Measurements from ENCODE around the gene SORT1.
"Not testable (repeated sequence)": the region's sequence is repeated elsewhere in the genome, so short reads cannot be mapped to it uniquely, and the experiment has no call there.

SORT1 gene

DNA sequence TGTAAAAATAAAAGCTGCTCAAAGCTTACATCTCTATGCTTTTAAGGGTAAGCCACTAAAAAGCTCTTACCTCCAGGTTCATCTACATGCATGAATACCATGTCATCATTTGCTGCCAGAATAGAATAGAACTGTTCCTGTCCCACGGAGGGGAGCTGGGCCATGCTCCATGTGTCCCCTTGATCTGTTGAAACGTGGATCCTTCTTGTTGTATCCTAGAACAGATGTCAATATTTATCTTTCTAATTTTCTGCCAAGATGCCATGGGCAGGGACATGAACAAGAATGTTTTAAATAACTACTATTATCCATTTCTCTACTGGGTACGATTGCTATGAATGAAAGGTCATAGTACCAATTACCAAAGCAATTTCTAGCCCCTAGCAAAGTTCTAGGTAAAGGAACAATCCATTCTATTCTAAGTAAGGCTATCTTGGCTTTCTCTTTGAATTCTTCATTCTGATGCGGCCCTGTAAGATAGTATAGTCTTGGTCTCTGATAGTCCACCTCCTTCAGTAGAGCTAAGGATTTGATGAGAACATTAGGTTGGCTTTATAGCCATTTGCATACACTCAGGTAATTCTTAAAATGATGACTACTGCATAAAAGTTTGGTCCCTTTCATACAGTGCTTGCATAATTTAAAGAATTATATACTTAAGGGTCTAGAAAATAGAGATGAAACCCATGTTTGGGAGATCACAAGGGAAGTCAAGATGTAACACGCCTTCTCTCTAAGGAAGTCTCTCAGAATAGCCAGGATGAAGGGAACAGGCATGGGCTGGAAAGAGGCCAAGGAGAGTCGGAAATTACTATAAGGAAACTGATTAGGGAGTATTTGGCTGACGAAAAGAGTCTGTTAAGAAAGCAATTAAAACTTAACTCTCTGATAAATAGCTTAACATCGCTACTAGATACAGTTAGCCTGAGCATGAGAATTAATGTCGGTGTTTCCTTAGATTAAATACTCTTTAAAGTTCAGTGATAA, 55.5 kb downstream of the SORT1 start:
- no peak for DNase-seq (ENCODE audit: low read depth)

DNA sequence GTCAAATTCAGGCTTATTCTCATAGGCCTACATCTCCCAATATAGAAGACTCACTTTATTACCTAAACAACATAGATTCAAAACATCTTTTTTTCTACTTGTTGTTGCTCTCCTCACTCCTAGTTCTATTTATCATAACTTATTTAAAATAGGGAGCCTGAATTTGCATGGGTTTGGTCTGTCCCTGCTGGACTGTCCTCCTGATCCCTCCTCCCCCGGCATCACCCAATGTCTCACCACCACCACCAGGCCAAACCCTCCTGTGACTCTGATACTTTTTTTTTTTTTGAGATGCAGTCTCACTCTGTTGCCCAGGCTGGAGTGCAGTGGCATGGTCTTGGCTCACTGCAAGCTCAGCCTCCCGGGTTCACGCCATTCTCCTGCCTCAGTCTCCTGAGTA, 59.1 kb downstream of the SORT1 start:
- no peak for DNase-seq (ENCODE audit: low read depth)

DNA sequence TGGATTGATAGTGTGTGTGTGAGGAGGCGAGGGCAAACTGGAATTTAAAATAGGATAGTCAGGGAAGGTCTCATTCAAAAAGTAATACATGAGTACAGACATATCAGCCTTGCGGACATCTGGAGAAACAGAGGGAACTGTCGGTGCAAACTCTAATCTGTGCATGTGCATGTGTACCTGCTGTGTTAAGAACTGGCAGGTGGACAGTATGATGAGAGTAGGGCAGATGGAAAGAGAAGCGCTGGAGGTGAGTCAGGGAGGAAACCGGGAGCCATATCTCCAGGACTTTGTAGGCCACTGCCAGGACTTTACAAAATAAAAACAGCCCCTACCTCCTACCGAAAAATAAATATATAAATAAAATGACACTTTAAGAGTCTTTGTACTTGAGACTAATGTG, 59.6 kb downstream of the SORT1 start:
- no peak for DNase-seq (ENCODE audit: low read depth)

DNA sequence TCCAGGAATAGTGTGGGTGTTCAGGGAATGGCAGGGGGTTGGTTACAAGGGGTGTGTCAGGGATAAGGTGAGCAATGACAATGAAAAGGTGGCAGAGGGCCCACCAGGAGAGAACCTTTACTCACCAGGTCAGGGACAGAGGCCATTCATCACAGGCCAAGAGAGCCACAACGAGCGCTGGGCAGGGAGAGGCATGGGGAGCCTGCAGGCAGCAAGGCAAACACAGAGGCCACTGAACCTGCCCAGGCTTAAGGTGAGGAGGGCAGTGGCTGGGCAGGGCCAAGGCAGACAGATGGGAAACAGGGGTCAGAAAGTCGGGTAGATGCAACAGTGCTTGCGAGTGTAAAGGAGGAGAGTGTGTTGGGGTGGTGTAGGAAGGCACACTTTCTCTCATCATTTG, 62.6 kb downstream of the SORT1 start:
- DNase-seq (ENCODE audit: low read depth) = no peak

DNA sequence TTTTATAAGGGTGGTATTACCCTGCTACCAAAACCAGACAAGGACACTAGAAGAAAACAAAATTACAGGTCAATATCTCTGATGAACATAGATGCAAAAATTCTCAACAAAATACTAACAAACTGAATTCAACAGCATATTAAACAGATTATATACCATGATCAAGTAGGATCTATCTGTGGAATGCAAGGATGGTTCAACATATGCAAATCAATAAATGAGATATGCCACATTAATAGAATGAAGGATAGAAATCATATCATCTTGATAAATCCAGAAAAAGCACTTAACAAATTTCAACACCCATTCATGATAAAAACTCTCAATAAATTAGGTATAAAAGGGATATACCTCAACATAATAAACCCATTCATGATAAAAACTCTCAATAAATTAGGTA, 66.6 kb downstream of the SORT1 start:
- no peak for DNase-seq (ENCODE audit: low read depth)

DNA sequence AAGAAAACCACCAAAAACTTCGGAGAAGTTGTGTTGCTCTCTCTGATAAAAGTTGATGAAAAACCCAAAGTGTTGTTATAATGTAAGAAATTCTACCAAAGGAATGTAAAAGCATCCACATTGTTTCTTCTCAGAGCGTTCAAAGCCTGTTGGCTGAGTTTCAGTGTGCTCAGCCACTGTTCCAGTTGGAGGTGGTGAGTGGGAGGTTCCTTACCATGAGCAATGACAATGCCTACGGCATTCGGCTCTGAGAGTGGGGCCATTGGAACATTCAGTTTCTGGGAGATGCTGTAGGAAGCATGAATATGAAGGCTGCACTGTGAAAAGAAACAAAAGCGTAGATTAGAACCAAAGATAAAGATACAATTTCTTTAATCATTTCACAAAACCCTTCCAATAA, 70.4 kb downstream of the SORT1 start:
- no peak for DNase-seq (ENCODE audit: low read depth)

DNA sequence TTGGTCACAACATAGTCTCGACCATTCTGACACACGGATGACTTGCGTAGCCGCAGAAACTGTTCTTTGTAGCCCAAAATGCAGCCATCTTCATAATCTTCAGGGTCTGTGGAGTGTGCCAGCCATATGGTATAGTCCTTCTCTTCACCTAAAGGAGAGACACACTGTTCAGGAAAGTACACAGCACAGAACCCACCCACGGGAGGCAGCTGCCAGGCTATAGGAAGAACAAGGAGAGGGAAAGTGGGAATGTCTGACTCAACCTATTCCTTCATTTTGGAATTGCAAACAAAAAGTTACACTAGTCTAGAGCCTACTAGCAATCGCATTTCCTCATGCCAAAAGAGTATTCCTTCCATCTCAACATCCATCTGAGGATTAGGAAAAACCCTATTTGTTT, 74.7 kb downstream of the SORT1 start:
- no peak for DNase-seq (ENCODE audit: low read depth)

DNA sequence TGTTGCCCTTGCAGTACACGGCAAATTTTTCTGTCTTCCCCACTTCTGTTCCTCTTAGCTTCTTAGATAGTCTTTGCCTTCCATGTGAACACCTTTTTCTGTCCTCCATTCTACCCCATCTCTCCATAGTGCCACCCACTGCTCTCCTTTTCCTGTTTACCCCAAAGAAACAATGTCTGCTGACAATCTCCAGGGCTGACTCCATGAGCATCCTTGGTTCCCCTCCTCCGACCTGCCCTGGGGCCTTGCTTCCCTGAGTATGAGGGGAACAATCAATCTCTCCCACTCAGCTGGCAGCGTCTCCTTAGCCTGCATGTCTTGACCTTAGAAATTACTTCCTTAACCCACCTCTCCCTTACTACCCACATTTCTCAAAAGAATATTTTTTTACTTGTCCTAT, 78.6 kb downstream of the SORT1 start:
- no peak for DNase-seq (ENCODE audit: low read depth)

DNA sequence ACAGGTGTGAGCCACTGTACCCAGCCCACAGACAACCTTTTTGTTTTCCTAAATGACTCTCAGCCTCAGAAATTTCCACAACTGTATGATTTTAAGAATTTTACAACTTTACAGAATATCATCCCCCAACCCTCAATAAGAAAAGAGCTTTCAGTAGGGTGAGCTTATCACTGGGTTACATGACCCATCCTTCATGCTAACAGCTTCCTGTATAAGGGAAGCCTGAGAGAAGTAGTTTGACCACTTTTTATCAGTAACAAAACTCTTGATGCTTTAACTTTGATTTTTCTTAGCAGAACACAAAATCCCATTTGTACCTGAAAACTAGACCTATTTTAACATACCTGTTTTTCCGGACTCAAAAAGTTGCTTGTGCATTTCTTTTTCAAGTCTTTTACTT, 81.2 kb downstream of the SORT1 start:
- DNase-seq (ENCODE audit: low read depth) = no peak

DNA sequence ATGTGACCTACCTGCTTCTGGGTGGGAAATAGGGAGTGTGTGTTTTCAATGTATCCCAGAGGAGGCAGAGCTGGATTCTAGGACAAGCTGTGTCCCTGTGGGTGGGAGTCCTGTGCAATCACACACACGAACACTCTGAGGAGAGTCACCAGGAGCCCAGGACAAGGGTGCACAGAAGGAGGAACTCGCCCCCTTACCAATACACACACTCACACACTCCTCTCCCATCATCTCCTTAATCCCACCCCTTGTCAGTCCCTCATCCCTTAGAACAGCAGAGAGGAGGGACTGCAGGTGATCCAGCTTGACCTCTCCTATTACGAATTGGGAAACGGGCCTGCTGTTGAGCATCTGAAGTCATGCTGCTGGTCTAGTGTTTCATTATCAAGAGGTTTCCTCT, 82.4 kb downstream of the SORT1 start:
- no peak for DNase-seq (ENCODE audit: low read depth)

DNA sequence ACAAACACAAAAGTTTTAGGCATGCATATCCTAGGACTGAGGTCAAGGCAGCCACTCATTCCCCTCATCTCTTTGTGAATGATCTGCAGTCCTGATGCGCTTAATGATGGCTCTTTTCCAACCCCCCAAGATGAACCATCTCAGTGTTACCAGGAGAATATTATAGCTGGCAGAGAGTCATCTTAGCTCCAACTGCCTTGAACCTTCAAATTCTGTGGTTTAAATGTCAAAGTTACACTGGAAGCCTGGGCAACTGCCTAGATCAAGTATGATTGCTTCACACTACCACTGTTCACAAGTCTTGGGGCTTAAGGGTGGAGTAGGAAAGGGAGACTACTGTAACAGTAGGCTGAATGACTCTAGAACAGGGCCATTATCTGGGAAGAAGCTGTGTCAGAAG, 82.9 kb downstream of the SORT1 start:
- DNase-seq (ENCODE audit: low read depth) = no peak

DNA sequence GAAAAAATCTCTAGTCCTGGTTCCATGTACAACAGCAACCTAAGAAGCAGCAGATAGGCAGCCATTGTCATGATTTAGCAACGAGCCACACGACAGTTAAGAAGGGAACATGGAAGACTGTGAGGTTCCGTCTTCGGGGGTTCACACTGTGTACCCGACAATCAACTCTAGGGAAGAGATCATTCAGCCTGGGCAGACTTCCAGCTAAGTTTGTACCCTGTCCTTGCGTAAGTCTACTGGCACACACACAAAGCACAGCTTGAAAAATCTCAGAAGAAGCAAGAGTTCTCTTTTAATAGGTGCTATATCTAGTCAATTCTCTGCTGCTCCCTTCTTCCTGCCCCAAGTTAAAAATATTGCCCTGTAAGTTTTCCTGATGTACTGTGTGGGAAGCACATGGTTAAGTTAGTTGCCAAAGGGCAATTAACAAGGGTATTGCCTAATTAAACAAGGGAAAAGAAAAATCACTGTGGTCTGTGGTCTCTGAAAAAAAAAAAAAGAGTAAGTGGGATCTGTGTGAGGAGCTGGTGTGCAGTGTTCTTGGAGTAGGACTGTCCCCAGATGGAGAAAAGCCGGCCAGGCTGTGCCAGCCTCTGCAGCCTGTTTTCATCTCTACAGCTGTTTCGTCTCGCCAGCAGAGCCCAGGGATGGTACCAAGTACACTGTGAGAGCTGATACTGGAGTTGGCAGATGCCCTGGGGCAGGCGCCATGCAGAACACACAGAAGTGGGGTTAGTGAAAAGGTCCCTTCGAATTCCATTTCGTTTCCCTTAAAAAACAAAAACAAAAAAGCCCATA, 84.5 kb downstream of the SORT1 start:
- no peak for DNase-seq (ENCODE audit: low read depth)

DNA sequence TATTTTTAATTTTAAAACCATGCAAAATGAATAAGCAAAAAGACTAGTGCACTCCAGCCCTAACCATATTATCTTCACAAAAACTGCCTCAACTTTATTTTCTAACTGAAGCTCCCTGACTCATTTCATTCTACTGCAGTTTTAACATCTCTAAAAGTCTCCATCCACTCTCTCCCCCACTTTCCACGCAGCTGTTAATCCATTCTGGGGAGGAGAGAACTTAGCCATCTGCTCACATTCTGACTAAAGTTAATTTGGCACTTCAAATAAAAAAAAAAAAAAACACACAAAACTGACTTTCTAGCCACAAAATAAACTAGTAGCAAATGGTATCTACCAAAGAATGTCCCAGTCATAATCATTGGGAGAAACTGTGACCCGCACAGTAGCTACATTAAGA, 85.5 kb downstream of the SORT1 start:
- no peak for DNase-seq (ENCODE audit: low read depth)

DNA sequence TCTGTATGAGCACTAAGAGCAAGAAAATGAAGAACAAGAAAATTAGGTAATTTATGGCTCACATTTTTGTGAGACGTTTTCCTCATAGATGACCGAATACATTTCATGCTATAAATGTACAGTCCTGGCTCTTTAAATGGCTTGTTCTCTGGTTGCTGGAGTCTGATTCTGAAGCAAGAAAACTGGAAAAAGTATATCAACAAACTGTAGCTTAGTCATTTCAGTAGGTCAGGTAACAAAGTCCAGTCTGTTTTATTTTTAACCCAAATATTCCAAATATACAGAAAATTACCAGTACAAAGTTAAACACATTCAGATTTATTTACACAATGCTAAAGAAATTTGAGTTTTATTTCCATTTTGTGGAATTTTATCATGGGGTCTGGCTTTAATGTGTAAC, 88.4 kb downstream of the SORT1 start:
- DNase-seq (ENCODE audit: low read depth) = no peak

DNA sequence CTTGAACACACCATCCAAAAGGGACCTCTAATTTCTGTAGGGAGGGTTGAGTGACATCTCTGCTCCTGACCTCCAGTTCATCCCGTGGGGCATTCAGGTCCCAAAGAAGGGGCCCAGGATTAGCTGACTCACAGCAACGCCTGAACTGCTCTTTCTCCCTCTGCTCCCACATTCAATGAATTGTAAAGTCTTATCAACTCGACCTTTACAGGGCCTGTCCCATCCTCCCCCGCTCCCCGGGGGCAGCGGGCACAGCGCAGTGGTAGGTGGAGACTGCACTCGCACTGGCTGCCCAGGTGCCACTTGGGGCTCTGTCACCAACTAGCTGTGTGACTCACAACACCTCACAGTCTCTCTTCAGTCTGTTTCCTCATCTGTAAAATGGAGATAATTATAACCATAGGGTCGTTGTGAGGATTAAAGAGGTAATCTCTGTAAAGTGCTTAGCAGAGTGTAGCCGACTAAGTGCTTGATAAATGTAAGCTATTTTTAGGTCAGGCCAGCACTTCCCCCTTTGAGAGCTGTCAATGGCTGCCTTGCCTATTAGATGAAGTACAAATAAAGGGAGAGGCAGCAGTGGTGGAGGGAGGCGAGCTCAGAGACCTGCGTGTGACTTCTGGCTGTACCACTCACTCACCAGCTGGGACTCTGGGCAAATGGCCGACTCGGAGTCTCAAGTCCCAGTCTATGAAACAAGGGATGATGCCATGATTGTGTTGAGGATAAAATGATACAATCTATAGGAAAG, 90.3 kb downstream of the SORT1 start:
- DNase-seq (ENCODE audit: low read depth) = no peak

DNA sequence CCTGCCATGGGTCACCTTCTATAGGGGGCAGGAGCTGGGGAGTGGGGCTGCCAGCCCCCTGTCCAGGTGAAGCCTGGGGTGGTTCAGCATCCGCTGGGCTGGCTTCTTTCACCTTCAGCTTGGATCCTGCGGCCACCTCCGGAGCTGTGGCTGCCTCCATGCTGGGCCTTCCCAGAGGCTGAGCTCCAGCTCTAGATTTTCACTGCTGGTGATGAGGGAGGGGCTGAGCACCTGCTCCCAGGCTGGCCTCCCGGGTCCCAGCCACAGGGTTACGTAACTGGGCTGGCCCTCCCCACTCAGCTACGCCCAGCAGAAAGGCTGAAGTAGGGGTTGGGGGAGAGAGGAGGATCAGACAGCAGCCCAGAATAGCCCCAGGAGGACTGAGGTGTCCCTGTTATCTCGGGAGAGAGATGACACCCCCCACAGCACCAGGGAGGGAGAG, 90.9 kb downstream of the SORT1 start, which contains the start of gene MYBPHL:
TSS of gene MYBPHL (minus strand) at position 180 of the 442 bp plus-strand sequence. CDS start at position 160, 20 bp downstream.
- no peak for DNase-seq (ENCODE audit: low read depth)

DNA sequence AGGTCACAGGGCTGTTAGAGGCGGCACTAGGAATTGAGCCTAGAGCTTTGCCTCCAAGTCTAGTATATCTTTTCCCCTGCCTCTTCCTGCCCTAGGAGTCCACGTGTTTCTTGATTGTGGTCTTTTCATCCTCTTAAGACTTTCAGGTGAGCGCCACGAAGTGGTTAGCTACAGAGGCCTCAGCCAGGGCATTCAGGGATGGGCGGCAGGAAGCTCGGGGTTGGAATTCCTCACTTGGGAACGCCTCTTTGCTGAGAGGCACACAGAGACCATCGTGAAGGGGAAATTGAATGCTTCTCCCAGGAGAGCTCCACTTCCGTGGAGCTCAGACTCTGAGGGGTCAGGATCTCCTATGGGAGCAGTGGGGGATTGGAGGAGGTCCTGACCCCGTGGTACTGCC, 91.7 kb downstream of the SORT1 start:
- DNase-seq (ENCODE audit: low read depth) = not testable (repeated sequence)

DNA sequence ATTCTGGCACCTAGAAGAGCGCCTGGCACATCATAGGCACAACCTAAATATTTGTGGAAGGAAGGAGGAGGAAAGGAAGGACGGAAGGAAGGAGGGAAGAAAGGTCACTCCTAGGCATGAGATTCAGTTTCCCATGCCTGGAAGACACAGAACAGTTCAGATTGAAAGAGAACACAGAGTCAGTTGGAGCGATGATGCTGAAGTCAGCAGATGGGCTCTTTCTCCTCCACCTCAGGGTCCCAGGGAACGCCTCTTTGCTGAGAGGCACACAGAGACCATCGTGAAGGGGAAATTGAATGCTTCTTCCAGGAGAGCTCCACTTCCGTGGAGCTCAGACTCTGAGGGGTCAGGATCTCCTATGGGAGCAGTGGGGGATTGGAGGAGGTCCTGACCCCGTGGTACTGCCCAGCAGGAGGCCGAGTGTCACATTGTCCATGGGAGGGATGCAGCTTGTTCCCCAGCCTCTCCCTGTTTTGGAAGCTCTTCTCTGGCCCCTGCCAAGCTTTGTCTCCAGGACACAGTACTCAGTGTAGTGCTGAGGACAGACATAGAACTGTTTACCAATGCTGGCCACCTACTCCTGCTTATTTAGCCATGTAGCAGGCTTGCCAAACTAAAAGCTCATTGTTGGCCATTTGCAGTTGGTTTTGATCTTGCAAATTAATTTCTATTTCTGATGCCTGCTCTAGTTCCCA, 93.3 kb downstream of the SORT1 start:
- no peak for DNase-seq (ENCODE audit: low read depth)

DNA sequence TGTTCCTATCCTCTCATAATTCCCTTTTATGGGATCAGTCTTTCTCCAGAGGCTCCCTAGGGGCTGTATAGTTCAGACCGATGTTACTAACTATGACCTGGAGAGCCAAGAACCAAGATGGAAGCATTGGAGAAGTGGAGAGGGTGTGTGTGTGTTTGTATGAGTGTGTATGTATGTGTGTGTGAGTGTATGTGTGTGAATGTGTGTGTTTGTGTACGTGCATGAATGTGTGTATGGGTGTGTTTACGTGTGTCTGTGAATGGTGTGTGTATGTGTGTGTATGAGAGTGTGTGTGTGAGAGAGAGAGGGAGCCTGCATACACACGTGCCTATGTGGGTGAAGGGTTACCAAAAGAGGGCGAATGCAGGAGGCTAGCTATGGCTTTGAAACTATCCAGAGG, 95.8 kb downstream of the SORT1 start:
- no peak for DNase-seq (ENCODE audit: low read depth)

DNA sequence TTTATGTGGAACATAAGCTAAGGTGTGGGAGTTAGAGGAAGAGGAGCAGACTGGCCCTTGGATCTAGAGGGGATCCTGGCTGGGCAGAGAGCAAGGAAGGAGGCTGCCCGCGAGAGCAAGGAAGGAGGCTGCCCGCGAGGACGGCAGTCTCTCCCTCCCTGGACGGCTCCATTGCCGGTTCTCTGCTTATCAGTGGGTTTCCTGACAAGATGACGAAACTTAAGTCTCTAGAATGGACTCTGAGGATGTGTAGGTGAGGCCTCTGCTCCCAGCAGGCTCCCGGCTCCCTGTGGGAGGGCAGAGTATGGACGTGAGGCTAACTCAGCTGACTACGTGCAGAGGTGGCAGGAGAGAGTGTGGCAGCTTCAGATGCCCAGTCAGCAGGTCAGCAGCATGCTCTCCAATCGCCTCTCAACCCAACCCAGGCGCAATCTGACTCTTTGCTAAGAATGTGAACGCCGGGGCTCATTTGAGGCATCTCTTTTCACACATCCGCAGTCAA, 97.0 kb downstream of the SORT1 start:
- DNase-seq (ENCODE audit: low read depth) = no peak

DNA sequence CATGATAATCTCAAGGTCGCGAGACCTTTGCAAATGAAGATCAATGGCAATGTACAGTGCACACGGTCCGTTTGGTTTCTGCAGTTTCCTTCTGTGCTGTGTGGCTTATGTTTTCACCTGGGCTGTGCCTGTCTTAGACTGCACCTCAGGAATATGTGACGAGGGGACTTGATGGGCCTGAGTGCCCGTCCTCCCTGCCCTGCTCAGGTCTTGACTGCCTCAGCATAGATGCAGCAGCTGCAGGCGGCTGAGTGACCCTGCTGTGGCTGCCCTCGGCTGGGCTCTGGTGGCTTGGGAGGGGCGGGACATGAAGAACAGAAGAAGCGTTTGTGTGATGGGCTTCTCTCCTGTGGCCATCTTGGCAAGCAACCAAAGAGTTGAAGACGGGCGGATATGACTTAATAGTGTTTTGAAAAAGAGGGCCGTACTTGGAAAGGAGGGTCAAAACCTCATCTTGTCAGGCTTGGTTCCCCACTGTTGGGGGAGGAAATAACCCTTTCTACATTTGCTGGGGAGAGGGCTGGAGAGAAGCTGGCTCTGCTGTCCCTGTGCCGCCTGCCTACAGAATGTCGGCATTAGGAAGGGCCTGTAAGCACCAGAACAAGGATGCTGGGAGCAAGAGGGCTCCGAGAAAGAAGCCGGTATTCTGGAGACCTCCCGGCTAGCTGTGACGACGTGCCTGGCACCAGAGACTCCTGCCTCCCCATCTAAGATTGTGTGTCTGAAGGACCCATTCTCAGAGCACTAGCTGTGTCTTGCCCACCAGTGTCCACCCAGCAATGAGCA, 98.0 kb downstream of the SORT1 start:
- no peak for DNase-seq (ENCODE audit: low read depth)
